Thyroid gland (tissue), 4 donors: Measurements from ENCODE around the gene TTC3. TPM values are rescaled to one million over a fixed set of nuclear protein-coding genes. Genes with fewer than 3 reads are reported as not detected.

Experiments
- DNase-seq, 2 donors: peaks; one replicate each; pipeline ENCODE4 v3.0.0-alpha.2; 2019
- H3K27ac ChIP-seq, 3 donors: fragments of 200-600 bp; sonication (generic); 1 replicate in 2 of 3; 2 replicates in 1 of 3; pipeline ENCODE4 v1.5.1; 2016 to 2019; ENCODE audit warnings: mild to moderate bottlenecking in 1 of 3, moderate library complexity in 1 of 3
- H3K27me3 ChIP-seq: fragments of 200-600 bp; sonication (generic); one replicate; pipeline ENCODE4 v1.5.1; 2019
- H3K36me3 ChIP-seq, 2 donors: fragments of 200-600 bp; sonication (generic); one replicate each; pipeline ENCODE4 v1.5.1; 2016 to 2019
- H3K4me1 ChIP-seq, 2 donors: fragments of 200-600 bp; sonication (generic); one replicate each; pipeline ENCODE4 v1.5.1; 2017 to 2019
- H3K4me3 ChIP-seq, 3 donors: fragments of 200-600 bp; sonication (generic); replicated peaks in 1 of 3; 1 replicate in 2 of 3; 2 replicates in 1 of 3; pipeline ENCODE4 v1.5.1; 2016; ENCODE audit warnings: mild to moderate bottlenecking in 1 of 3
- H3K9me3 ChIP-seq: fragments of 200-600 bp; sonication (generic); one replicate; pipeline ENCODE4 v1.5.1; 2017
- CTCF ChIP-seq, 6 experiments: fragments of 200-600 bp in 3 of 6; fragments of 450-650 bp in 3 of 6; sonication (generic) in 3 of 6; IDR thresholded peaks; one replicate each; pipeline ENCODE4 v1.5.1; 2016 to 2019; ENCODE audit warnings: antibody characterized with exemption in 6 of 6, mild to moderate bottlenecking in 2 of 6, inconsistent platforms in 1 of 6, moderate library complexity in 1 of 6
- POLR2A ChIP-seq, 2 donors: fragments of 450-650 bp; IDR thresholded peaks; one replicate each; pipeline ENCODE4 v1.6.1; 2017; ENCODE audit warnings: antibody characterized with exemption in 2 of 2, mild to moderate bottlenecking in 2 of 2, moderate library complexity in 1 of 2
- WGBS, 2 donors: methylation state at CpG; one replicate each; pipeline ENCODE4 v1.1.5; 2017; 5-methylcytosine and 5-hydroxymethylcytosine counted together
- intact Hi-C: fragments of 100-400 bp; cut with DNase I; formaldehyde crosslinking; loops from one replicate; pipeline ENCODE4 v1.15.1; 2023
- total RNA-seq, 4 donors: library from RNA; depleted of rRNA; stranded (reverse); fragments of >200 nt; gene quantifications; one replicate each; pipeline ENCODE4 v1.2.3, GENCODE V29; 2016

TTC3 gene
- total RNA-seq, 4 donors from 2014 or later: 206 to 286 (median 251) TPM

- WGBS, 2 donors: 68 to 84% methylated on average over 6 of the region's 6 CpGs
- no peak overlapping the region for H3K27ac ChIP-seq
- no peaks in the 10 kb centered on the region for H3K27me3 ChIP-seq
- intact Hi-C loops: loop anchor here (5.0 to 10.0 kb wide), 2 partner anchors 95 to 288 kb away; partner anchors contain the start of gene DYRK1A
- no peak overlapping the region for H3K4me3 ChIP-seq
- no peak for DNase-seq
- peaks cover 18 to 19% of the 10 kb centered on the region in 2 donors for H3K4me1 ChIP-seq
- H3K36me3 ChIP-seq: no peaks in the 10 kb centered on the region
- H3K9me3 ChIP-seq: no peaks in the 10 kb centered on the region
- no peak for TF ChIP-seq POLR2A (IDR thresholded peaks at IDR 0.05)
- TF ChIP-seq CTCF (IDR thresholded peaks at IDR 0.05): no peak
Observed at GRCh38 chr21:37079211-37079824, 6.3 kb downstream of the TTC3 start.

GRCh38 chr21:37082375-37082774 lies 9.3 kb downstream of the TTC3 start:
- 71 to 90% methylated on average over 1 of the region's 1 CpG for WGBS, 2 donors
- Histone ChIP-seq H3K4me1 (peaks cover 11 to 17% of the 10 kb centered on the region in 2 donors), H3K27ac (no peak overlapping the region), H3K27me3 (no peaks in the 10 kb centered on the region), H3K4me3 (no peak overlapping the region), H3K9me3 (no peaks in the 10 kb centered on the region), H3K36me3 (no peaks in the 10 kb centered on the region)
- DNase-seq: no peak
- intact Hi-C loops: no loop called here
- TF ChIP-seq CTCF (IDR thresholded peaks at IDR 0.05) (no peak), POLR2A (IDR thresholded peaks at IDR 0.05) (no peak)

GRCh38 chr21:37082856-37083528 lies 9.9 kb downstream of the TTC3 start:
- Histone ChIP-seq H3K27me3 (no peaks in the 10 kb centered on the region), H3K4me3 (no peak overlapping the region), H3K36me3 (no peaks in the 10 kb centered on the region), H3K27ac (no peak overlapping the region), H3K9me3 (no peaks in the 10 kb centered on the region), H3K4me1 (peaks cover 11 to 17% of the 10 kb centered on the region in 2 donors)
- TF ChIP-seq CTCF (IDR thresholded peaks at IDR 0.05) (no peak), POLR2A (IDR thresholded peaks at IDR 0.05) (no peak)
- no peak for DNase-seq
- intact Hi-C loops: no loop called here

- Histone ChIP-seq H3K36me3 (no peaks in the 10 kb centered on the region), H3K27ac (no peak overlapping the region), H3K4me1 (peaks cover 11 to 17% of the 10 kb centered on the region in 2 donors), H3K27me3 (no peaks in the 10 kb centered on the region), H3K4me3 (no peak overlapping the region), H3K9me3 (no peaks in the 10 kb centered on the region)
- no peak for DNase-seq
- WGBS, 2 donors: 83 to 89% methylated on average over 3 of the region's 3 CpGs
- TF ChIP-seq CTCF (IDR thresholded peaks at IDR 0.05): no peak
- no peak for TF ChIP-seq POLR2A (IDR thresholded peaks at IDR 0.05)
- intact Hi-C loops: no loop called here
Observed at GRCh38 chr21:37085726-37086125, 12.7 kb downstream of the TTC3 start.

GRCh38 chr21:37087188-37087587 lies 14.1 kb downstream of the TTC3 start:
- Histone ChIP-seq H3K4me3 (no peak overlapping the region), H3K27me3 (no peaks in the 10 kb centered on the region), H3K9me3 (no peaks in the 10 kb centered on the region), H3K36me3 (no peaks in the 10 kb centered on the region), H3K4me1 (peaks cover 11 to 15% of the 10 kb centered on the region in 2 donors), H3K27ac (no peak overlapping the region)
- no peak for TF ChIP-seq CTCF (IDR thresholded peaks at IDR 0.05)
- TF ChIP-seq POLR2A (IDR thresholded peaks at IDR 0.05): no peak
- intact Hi-C loops: no loop called here
- no peak for DNase-seq
- WGBS, 2 donors: 78 to 82% methylated on average over 5 of the region's 5 CpGs
